CD14-positive monocyte (primary cell): ENCODE results near the gene CLDN3. TPM values are rescaled to one million over a fixed set of nuclear protein-coding genes. Genes with fewer than 3 reads are reported as not detected.
A peak's percentile ranks its signal among the peaks of the same experiment; 100 is the strongest.

Source experiments
- DNase-seq, 3 donors: peaks; one replicate each; pipeline ENCODE4 v3.0.0-alpha.2; 2011 to 2022
- H2AFZ ChIP-seq: 2 replicates; pipeline ENCODE4 v1.6.0; 2012; ENCODE audit warnings: mild to moderate bottlenecking, low read depth, low read length, inconsistent platforms; ENCODE audit not compliant: insufficient read depth, poor library complexity, severe bottlenecking
- H3K27ac ChIP-seq, 2 donors: 1 replicate in 1 of 2; 2 replicates in 1 of 2; pipeline ENCODE4 v1.5.1; 2012 to 2013; ENCODE audit warnings: low read length in 2 of 2, control low read depth in 1 of 2, inconsistent platforms in 1 of 2, low read depth in 1 of 2, mild to moderate bottlenecking in 1 of 2
- H3K27me3 ChIP-seq, 2 donors: one replicate each; pipeline versions ENCODE4 v1.6.0 to v1.6.1; 2011 to 2013; ENCODE audit warnings: low read length in 2 of 2; ENCODE audit not compliant: control insufficient read depth in 2 of 2, insufficient read depth in 2 of 2
- H3K36me3 ChIP-seq, 2 donors: replicated peaks in 1 of 2; 1 replicate in 1 of 2; 2 replicates in 1 of 2; pipeline versions ENCODE4 v1.5.1 to v1.6.1; 2012 to 2013; ENCODE audit warnings: low read length in 2 of 2, control low read depth in 1 of 2, inconsistent platforms in 1 of 2, mild to moderate bottlenecking in 1 of 2; ENCODE audit not compliant: insufficient read depth in 2 of 2, control insufficient read depth in 1 of 2
- H3K4me1 ChIP-seq, 2 donors: 1 replicate in 1 of 2; 2 replicates in 1 of 2; pipeline versions ENCODE4 v1.5.1 to v1.6.1; 2012 to 2013; ENCODE audit warnings: low read length in 2 of 2, control low read depth in 1 of 2, inconsistent platforms in 1 of 2, mild to moderate bottlenecking in 1 of 2, moderate library complexity in 1 of 2; ENCODE audit not compliant: insufficient read depth in 2 of 2, control insufficient read depth in 1 of 2
- H3K4me2 ChIP-seq: replicated peaks from 2 replicates; pipeline ENCODE3; 2012; ENCODE audit warnings: low read length, moderate library complexity, mild to moderate bottlenecking; ENCODE audit not compliant: poor library complexity, severe bottlenecking; ENCODE audit errors: extremely low read depth
- H3K4me3 ChIP-seq, 3 experiments: fragments of 200-600 bp in 1 of 3; sonication (generic) in 1 of 3; replicated peaks in 1 of 3; 1 replicate in 2 of 3; 2 replicates in 1 of 3; pipeline ENCODE4 v1.5.1; 2011 to 2013; ENCODE audit warnings: low read length in 3 of 3, mild to moderate bottlenecking in 3 of 3, control low read depth in 2 of 3, low read depth in 2 of 3, inconsistent platforms in 1 of 3, moderate library complexity in 1 of 3
- H3K79me2 ChIP-seq: 2 replicates; pipeline ENCODE4 v1.6.0; 2012; ENCODE audit warnings: mild to moderate bottlenecking, control low read depth, inconsistent platforms, low read length, moderate library complexity; ENCODE audit not compliant: insufficient read depth
- H3K9ac ChIP-seq: 2 replicates; pipeline ENCODE4 v1.6.0; 2017; ENCODE audit warnings: low read length, mild to moderate bottlenecking; ENCODE audit not compliant: insufficient read depth, poor library complexity, severe bottlenecking
- H3K9me3 ChIP-seq, 2 donors: replicated peaks in 1 of 2; 1 replicate in 1 of 2; 2 replicates in 1 of 2; pipeline versions ENCODE4 v1.5.1 to v1.6.1; 2012 to 2013; ENCODE audit warnings: low read length in 2 of 2, control low read depth in 1 of 2; ENCODE audit not compliant: control insufficient read depth in 1 of 2, insufficient read depth in 1 of 2
- H4K20me1 ChIP-seq: 2 replicates; pipeline ENCODE4 v1.6.0; 2012; ENCODE audit warnings: mild to moderate bottlenecking, low read length, control low read depth, moderate library complexity; ENCODE audit not compliant: insufficient read depth
- H3K27ac Mint-ChIP-seq, 7 donors: one replicate each; pipeline ENCODE4 v1.8.0; 2020; ENCODE audit warnings: mild to moderate bottlenecking in 7 of 7, mixed read lengths in 7 of 7, moderate library complexity in 6 of 7, inconsistent platforms in 2 of 7
- H3K27me3 Mint-ChIP-seq, 3 donors: one replicate each; pipeline ENCODE4 v1.8.0; 2021 to 2022; ENCODE audit warnings: low read depth in 3 of 3, mild to moderate bottlenecking in 3 of 3, mixed read lengths in 3 of 3, moderate library complexity in 3 of 3, inconsistent platforms in 1 of 3
- H3K36me3 Mint-ChIP-seq, 2 donors: one replicate each; pipeline ENCODE4 v1.8.0; 2020; ENCODE audit warnings: mixed read lengths in 2 of 2, inconsistent platforms in 1 of 2, mild to moderate bottlenecking in 1 of 2
- H3K4me1 Mint-ChIP-seq: one replicate; pipeline ENCODE4 v1.8.0; 2020; ENCODE audit warnings: mild to moderate bottlenecking, mixed read lengths
- H3K4me3 Mint-ChIP-seq, 2 donors: one replicate each; pipeline ENCODE4 v1.8.0; 2020; ENCODE audit warnings: mild to moderate bottlenecking in 2 of 2, mixed read lengths in 2 of 2, moderate library complexity in 1 of 2
- H3K9me3 Mint-ChIP-seq, 7 donors: one replicate each; pipeline ENCODE4 v1.8.0; 2020 to 2022; ENCODE audit warnings: mixed read lengths in 7 of 7, mild to moderate bottlenecking in 6 of 7, moderate library complexity in 6 of 7, inconsistent platforms in 2 of 7
- CTCF ChIP-seq: fragments of 200-600 bp; IDR thresholded peaks from one replicate; pipeline ENCODE4 v1.8.0; 2022; ENCODE audit warnings: antibody characterized with exemption, mild to moderate bottlenecking
- WGBS: methylation state at CpG from one replicate; pipeline ENCODE4 v1.1.5; 2013; ENCODE audit warnings: missing lambda C conversion rate; ENCODE audit not compliant: insufficient coverage; 5-methylcytosine and 5-hydroxymethylcytosine counted together
- intact Hi-C, 2 donors: fragments of 100-400 bp; cut with micrococcal nuclease; formaldehyde crosslinking; loops; one replicate each; pipeline versions ENCODE4 v1.15.0 to v1.15.1; 2023
- polyA plus RNA-seq, 3 donors: library from polyadenylated mRNA; depleted of rRNA in 1 of 3; unstranded in 2 of 3; stranded (reverse) in 1 of 3; fragments of 300-500 nt in 2 of 3; fragments of >200 nt in 1 of 3; fragmentation: Illumina TruSeq in 2 of 3; gene quantifications; 1 replicate in 2 of 3; 2 replicates in 1 of 3; pipeline ENCODE4 v1.2.3, GENCODE V29; 2012 to 2021

Gene CLDN3
- polyA plus RNA-seq, 3 donors = not detected

- Mint-ChIP-seq H3K27ac (peak overlapping the region in 4 of 7 donors; percentile 35 to 88 (median 61)), H3K27me3 (peaks cover 16 to 41% (median 33%) of the 10 kb centered on the region in 3 donors), H3K4me1 (peaks cover 28% of the 10 kb centered on the region), H3K4me3 (no peak overlapping the region), H3K36me3 (peaks cover 12 to 23% of the 10 kb centered on the region in 2 donors), H3K9me3 (peaks cover 0 to 11% (median 5%) of the 10 kb centered on the region in 7 donors)
- peaks cover 13 to 15% of the 10 kb centered on the region in 2 donors for H3K36me3 ChIP-seq
- H3K9ac ChIP-seq = no peak overlapping the region
- no peak overlapping the region for H3K4me2 ChIP-seq
- no peak overlapping the region for H2AFZ ChIP-seq
- intact Hi-C loops = loop anchor here (5.0 to 10.0 kb wide), 2 partner anchors 53 to 119 kb away; partner anchors contain the start of genes BUD23 (in 2 of the 2) and DNAJC30 (in 2 of the 2)
- 85% methylated on average over 8 of the region's 8 CpGs for WGBS
- H3K4me1 ChIP-seq = peaks cover 30 to 47% of the 10 kb centered on the region in 2 donors
- H4K20me1 ChIP-seq = peaks cover 12% of the 10 kb centered on the region
- no peak overlapping the region for H3K27ac ChIP-seq
- H3K4me3 ChIP-seq = no peak overlapping the region
- H3K79me2 ChIP-seq = peaks cover 5% of the 10 kb centered on the region
- no peak for DNase-seq
- H3K27me3 ChIP-seq = peaks cover 0 to 10% of the 10 kb centered on the region in 2 donors
- no peak for TF ChIP-seq CTCF
- peaks cover 0 to 7% of the 10 kb centered on the region in 2 donors for H3K9me3 ChIP-seq
Observed at GRCh38 chr7:73735528-73735905, 34.6 kb downstream of the CLDN3 start.

- H3K9ac ChIP-seq = no peak overlapping the region
- H3K4me2 ChIP-seq = no peak overlapping the region
- Mint-ChIP-seq H3K27me3 (peaks cover 17 to 47% (median 37%) of the 10 kb centered on the region in 3 donors), H3K27ac (peak overlapping the region; percentile 6 to 89 (median 82)), H3K36me3 (peaks cover 12 to 23% of the 10 kb centered on the region in 2 donors), H3K9me3 (peaks cover 0 to 11% (median 5%) of the 10 kb centered on the region in 7 donors), H3K4me3 (no peak overlapping the region), H3K4me1 (peaks cover 30% of the 10 kb centered on the region)
- H3K27ac ChIP-seq = peak overlapping the region; percentile 41 to 47
- intact Hi-C loops = loop anchor here (5.0 to 10.0 kb wide), 3 partner anchors 53 to 213 kb away; partner anchors contain the start of genes BUD23 (in 2 of the 2), DNAJC30 (in 2 of the 2) and BAZ1B (in 1 of the 2)
- no peak overlapping the region for H2AFZ ChIP-seq
- H4K20me1 ChIP-seq = peaks cover 12% of the 10 kb centered on the region
- peaks cover 0 to 13% of the 10 kb centered on the region in 2 donors for H3K27me3 ChIP-seq
- peaks cover 0 to 7% of the 10 kb centered on the region in 2 donors for H3K9me3 ChIP-seq
- no peak overlapping the region for H3K4me3 ChIP-seq
- 46% methylated on average over 6 of the region's 16 CpGs for WGBS
- H3K36me3 ChIP-seq = peaks cover 13 to 15% of the 10 kb centered on the region in 2 donors
- peaks cover 5% of the 10 kb centered on the region for H3K79me2 ChIP-seq
- H3K4me1 ChIP-seq = peaks cover 30 to 47% of the 10 kb centered on the region in 2 donors
- DNase-seq = peak; percentile 67 to 88 (median 87)
- TF ChIP-seq CTCF = peak; percentile 84
Observed at GRCh38 chr7:73734619-73735527, 35.2 kb downstream of the CLDN3 start.
